ENCODE results near the gene MACO1.

Gene MACO1

DNA sequence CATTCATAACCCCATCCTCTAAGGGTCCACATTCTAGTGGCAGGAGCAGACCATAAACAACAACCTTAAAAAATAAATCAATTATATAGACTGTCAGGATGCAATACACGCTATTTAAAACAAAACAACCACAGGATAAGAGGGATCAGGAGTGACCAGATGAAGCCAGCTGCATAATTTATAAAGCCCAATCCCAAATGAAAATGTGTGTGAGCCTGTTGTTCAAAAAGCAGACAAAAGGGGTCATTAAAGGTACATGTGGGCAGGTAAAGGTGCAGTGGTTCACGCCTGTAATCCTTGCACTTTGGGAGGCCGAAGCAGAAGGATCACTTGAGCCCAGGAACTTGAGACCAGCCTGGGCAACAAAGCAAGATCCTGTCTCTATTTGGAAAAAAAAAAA, 102.3 kb downstream of the MACO1 start:
- TF ChIP-seq, protein P1, sequence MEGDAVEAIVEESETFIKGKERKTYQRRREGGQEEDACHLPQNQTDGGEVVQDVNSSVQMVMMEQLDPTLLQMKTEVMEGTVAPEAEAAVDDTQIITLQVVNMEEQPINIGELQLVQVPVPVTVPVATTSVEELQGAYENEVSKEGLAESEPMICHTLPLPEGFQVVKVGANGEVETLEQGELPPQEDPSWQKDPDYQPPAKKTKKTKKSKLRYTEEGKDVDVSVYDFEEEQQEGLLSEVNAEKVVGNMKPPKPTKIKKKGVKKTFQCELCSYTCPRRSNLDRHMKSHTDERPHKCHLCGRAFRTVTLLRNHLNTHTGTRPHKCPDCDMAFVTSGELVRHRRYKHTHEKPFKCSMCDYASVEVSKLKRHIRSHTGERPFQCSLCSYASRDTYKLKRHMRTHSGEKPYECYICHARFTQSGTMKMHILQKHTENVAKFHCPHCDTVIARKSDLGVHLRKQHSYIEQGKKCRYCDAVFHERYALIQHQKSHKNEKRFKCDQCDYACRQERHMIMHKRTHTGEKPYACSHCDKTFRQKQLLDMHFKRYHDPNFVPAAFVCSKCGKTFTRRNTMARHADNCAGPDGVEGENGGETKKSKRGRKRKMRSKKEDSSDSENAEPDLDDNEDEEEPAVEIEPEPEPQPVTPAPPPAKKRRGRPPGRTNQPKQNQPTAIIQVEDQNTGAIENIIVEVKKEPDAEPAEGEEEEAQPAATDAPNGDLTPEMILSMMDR (IDR thresholded peaks at IDR 0.05; ENCODE audit: extremely low read depth, missing control alignments): peak; percentile 5

DNA sequence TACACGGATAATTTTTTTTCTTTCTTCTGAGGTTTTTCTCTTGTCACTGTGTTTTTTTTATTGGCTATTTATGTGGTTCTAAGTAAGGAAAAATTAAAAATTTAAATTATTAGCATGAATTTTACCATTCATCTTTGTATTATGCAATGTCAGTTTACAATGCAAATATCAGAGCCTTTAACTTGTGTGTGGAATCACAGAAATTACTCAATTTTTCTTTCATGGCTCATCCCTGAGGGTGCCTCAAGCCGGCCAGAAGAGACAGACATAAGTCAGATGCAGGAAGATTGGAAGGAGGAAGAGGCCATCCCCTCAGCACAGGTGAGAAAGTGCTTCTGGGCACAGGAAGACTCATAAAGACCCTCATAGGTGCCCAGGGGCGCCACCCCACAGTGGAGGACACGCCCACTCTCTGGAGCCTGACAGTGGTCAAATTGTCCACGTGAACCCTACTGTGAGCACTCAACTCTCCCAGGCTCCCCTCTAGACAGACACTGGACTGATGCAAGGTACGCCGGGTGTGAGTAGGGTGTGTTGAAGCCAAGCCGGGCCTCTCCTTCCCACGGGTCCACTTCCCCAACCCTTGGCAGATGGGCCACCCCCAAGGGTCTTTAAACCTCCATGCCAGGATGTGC, 103.2 kb downstream of the MACO1 start:
- TF ChIP-seq, protein P1 (IDR thresholded peaks at IDR 0.05; ENCODE audit: extremely low read depth, missing control alignments): no peak

More for the DNA sequence above, 102.3 kb downstream of the MACO1 start:
- DNase-seq (ENCODE audit: low spot score): no peak

DNA sequence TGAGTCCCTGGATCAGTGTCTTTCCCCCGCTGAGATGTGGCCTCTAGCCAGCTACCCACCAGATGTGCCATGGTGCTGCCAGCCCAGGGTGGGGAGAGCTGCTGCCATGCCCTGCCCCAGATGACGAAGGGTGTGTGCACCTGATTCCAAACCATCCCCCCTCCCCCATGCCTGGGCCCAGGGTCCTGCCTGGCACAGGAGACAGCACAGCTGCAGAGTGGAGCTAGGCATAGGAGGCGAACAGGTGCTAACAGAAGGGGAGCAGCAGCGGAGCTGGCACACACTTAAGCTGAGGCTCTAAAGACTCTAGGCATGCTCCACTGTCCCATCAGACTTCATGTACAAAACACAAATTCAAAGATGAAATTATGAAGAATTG, 103.7 kb downstream of the MACO1 start:
- DNase-seq (ENCODE audit: low spot score): no peak
- TF ChIP-seq, protein P1 (IDR thresholded peaks at IDR 0.05; ENCODE audit: extremely low read depth, missing control alignments): no peak

More for the DNA sequence above, 103.2 kb downstream of the MACO1 start:
- no peak for DNase-seq (ENCODE audit: low spot score)

DNA sequence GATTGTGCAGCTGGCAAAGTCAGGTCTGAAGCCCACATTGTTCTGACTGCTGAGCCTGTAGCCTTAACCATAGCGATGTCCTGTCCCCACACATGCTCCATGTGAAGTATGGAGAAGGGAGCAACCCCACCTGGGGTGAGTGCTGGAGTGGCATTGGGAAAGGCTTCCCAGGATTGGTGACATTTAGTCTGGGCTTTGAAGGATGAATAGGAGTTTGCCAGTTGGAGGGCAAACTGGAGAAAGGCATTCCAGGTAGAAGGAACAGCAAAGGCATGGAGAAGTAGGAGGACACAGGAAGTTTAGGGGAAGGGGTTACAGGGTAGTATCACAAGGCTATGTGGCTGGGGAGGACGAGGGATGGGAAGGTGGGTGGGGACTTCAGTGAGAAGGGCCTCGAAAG, 105.4 kb downstream of the MACO1 start:
- TF ChIP-seq, protein P1 (IDR thresholded peaks at IDR 0.05; ENCODE audit: extremely low read depth, missing control alignments): no peak

DNA sequence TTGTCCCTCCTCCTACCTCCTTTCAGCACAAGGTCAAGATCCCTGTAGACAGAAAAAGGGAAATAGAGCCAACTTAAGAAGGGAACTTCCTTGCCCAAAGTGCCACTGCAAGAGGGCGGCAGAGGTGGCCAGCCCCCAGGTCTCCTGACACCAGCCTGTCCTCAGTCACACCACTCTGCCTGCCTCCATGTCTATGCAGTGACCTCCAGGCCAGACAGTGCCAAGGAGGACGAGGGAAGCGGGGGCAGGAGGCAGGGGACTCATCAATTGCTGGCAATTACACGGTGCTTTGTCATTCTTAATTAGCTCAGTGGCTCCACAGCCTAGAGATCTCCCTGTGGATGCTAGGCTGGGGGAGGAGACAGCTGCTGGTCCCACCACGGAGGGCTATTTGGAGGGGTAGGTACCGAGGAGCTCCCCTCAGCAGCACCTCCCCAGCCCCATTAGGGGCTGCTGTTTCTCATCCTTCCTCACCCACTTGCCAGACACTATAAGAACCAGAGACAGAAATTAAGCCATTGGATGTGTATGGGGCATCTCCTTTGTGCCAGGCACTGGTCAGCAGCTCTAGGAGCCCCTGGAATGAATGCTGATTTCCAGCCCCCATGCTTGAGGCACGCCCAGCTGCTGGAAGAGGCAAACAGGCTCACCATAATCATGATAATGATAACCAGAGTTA, 106.6 kb downstream of the MACO1 start:
- TF ChIP-seq, protein P1 (IDR thresholded peaks at IDR 0.05; ENCODE audit: extremely low read depth, missing control alignments): no peak
- no peak for DNase-seq (ENCODE audit: low spot score)

More for the DNA sequence above, 105.4 kb downstream of the MACO1 start:
- DNase-seq (ENCODE audit: low spot score): no peak

DNA sequence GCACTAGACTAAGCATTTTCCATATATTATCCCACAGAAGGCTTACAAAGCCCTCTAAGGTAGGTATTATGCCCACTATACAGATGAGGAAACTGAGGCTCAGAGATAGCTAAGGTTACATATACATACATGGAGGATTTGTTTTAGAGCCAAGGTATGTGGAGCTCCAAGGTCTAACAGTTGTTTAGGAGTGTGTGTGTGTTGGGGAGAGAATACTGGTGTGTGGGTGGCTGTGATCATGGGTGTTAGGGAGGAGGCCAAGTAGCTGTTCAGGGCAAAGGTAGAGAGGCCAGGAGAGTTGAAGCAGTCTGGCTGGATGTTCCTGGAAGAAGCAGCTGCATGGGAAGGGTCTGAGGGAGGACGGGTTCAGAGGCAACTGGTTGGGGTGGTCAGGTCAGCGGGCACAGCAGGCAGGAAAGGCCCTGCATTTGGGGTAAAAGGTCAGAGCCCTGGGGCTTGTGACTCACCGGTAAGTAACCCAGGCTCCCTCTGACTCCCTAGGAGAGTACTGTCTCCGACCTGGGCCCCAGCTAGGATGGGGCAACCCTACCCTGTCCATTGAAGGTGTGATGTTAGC, 107.6 kb downstream of the MACO1 start:
- DNase-seq (ENCODE audit: low spot score): no peak
- TF ChIP-seq, protein P1 (IDR thresholded peaks at IDR 0.05; ENCODE audit: extremely low read depth, missing control alignments): no peak

DNA sequence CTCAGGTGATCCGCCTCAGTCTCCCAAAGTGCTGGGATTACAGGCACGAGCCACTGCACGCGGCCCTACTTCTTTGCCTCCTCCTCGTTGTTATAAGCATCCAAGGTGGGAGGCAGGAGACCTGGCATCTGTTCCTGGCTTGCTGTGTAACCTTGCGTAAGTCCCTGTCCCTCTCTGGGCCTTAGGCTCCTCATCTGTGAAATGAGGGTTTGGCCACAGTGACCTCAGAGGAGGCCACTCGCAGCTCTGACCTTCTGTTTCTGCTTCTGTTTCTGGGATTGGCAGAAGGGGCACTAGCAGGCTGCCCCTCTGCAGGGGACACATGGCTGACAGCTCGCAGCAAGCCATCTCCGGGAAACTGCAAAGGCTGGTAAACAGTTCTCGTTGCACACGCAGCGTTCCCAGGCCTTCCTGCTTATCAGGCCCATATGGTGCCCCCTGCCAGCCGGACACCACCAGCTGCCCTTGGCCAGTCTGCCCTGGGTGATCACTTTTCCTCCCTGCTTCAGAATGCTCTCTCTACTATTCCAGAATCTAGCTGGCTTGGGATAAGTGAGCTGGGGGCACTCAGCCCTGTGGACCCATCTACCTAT, 110.1 kb downstream of the MACO1 start:
- no peak for DNase-seq (ENCODE audit: low spot score)
- TF ChIP-seq, protein P1 (IDR thresholded peaks at IDR 0.05; ENCODE audit: extremely low read depth, missing control alignments): no peak
